IMR-90 (cell line): Measurements from ENCODE around the gene FNTB. TPM values are rescaled to one million over a fixed set of nuclear protein-coding genes. Genes with fewer than 3 reads are reported as not detected.

Experiments
- ATAC-seq: fragments of 200-7000 bp; cut with Tn5 transposase; 2 replicates; pipeline ENCODE4 v1.9.1; 2020; ENCODE audit warnings: low read depth, mild to moderate bottlenecking, moderate library complexity
- BruUV-seq: library from RNA; stranded (reverse); fragments of 400-500 nt; replicated peaks from 2 replicates; lab custom pipeline; 2021; lab: Mats Ljungman, UMichigan
- CTCF ChIA-PET: fragments of 300-600 bp; formaldehyde crosslinking; extraction: SDS; loops from one replicate; lab custom pipeline; 2021; ENCODE audit warnings: antibody characterized with exemption; lab: Yijun Ruan, JAX
- POLR2A ChIA-PET: fragments of 300-600 bp; sonication (Branson Sonifier 250); formaldehyde crosslinking; loops from one replicate; lab custom pipeline; 2022; ENCODE audit warnings: antibody characterized with exemption; ENCODE audit not compliant: unreplicated experiment; lab: Charles Lee
- DNase-seq: peaks from one replicate; pipeline ENCODE4 v3.0.0; 2013
- H2AFZ ChIP-seq: replicated peaks from 2 replicates; pipeline ENCODE3; 2013; ENCODE audit warnings: low read length, mild to moderate bottlenecking; ENCODE audit not compliant: poor library complexity
- H2AK5ac ChIP-seq: 2 replicates; pipeline ENCODE4 v1.6.1; 2013; ENCODE audit warnings: low read depth, low read length, inconsistent platforms
- H2AK9ac ChIP-seq: replicated peaks from 2 replicates; pipeline ENCODE3; 2013; ENCODE audit warnings: mild to moderate bottlenecking, low read depth, low read length, moderate library complexity; ENCODE audit not compliant: poor library complexity
- H2BK120ac ChIP-seq: 2 replicates; pipeline ENCODE4 v1.6.1; 2013; ENCODE audit warnings: low read depth, low read length, inconsistent platforms
- H2BK15ac ChIP-seq: 3 replicates; pipeline ENCODE4 v1.6.1; 2013; ENCODE audit warnings: low read depth, low read length, inconsistent platforms
- H2BK20ac ChIP-seq: 2 replicates; pipeline ENCODE4 v1.6.1; 2013; ENCODE audit warnings: low read depth, mild to moderate bottlenecking, inconsistent platforms, low read length, moderate library complexity
- H2BK5ac ChIP-seq: 2 replicates; pipeline ENCODE4 v1.6.1; 2013; ENCODE audit warnings: mild to moderate bottlenecking, low read depth, low read length, inconsistent platforms; ENCODE audit not compliant: poor library complexity, severe bottlenecking
- H3K14ac ChIP-seq: replicated peaks from 2 replicates; pipeline ENCODE4 v1.6.1; 2013; ENCODE audit warnings: low read depth, low read length, inconsistent platforms
- H3K18ac ChIP-seq: 2 replicates; pipeline ENCODE4 v1.6.1; 2013; ENCODE audit warnings: low read depth, low read length, control low read depth
- H3K23ac ChIP-seq: 2 replicates; pipeline ENCODE4 v1.6.1; 2013; ENCODE audit warnings: low read depth, low read length, inconsistent platforms
- H3K27ac ChIP-seq: 2 replicates; pipeline ENCODE4 v1.5.1; 2013; ENCODE audit warnings: mild to moderate bottlenecking, control low read depth, low read length; ENCODE audit not compliant: insufficient read depth
- H3K27me3 ChIP-seq: 2 replicates; pipeline ENCODE4 v1.6.1; 2013; ENCODE audit warnings: low read length; ENCODE audit not compliant: control insufficient read depth, insufficient read depth
- H3K36me3 ChIP-seq: 2 replicates; pipeline ENCODE4 v1.6.1; 2013; ENCODE audit warnings: low read length, mixed read lengths; ENCODE audit not compliant: control insufficient read depth, insufficient read depth
- H3K4ac ChIP-seq: 2 replicates; pipeline ENCODE4 v1.6.1; 2013; ENCODE audit warnings: low read depth, low read length, inconsistent platforms
- H3K4me1 ChIP-seq: 2 replicates; pipeline ENCODE4 v1.6.1; 2013; ENCODE audit warnings: low read length, mixed read lengths; ENCODE audit not compliant: control insufficient read depth, insufficient read depth
- H3K4me2 ChIP-seq: 2 replicates; pipeline ENCODE4 v1.6.1; 2013; ENCODE audit warnings: low read depth, mild to moderate bottlenecking, control low read depth, low read length, moderate library complexity
- H3K4me3 ChIP-seq: 2 replicates; pipeline ENCODE4 v1.5.1; 2013; ENCODE audit warnings: low read depth, mild to moderate bottlenecking, control low read depth, low read length, moderate library complexity; ENCODE audit not compliant: insufficient read depth
- H3K56ac ChIP-seq: 2 replicates; pipeline ENCODE4 v1.6.1; 2013; ENCODE audit warnings: low read length, inconsistent platforms; ENCODE audit not compliant: insufficient read depth; ENCODE audit errors: extremely low read depth
- H3K79me1 ChIP-seq, 2 experiments: 2 replicates each; pipeline ENCODE4 v1.6.1; 2013; ENCODE audit warnings: low read length in 2 of 2, inconsistent platforms in 1 of 2, low read depth in 1 of 2
- H3K9ac ChIP-seq: 2 replicates; pipeline ENCODE4 v1.6.1; 2013; ENCODE audit warnings: low read depth, low read length, control low read depth
- H3K9me1 ChIP-seq: 2 replicates; pipeline ENCODE4 v1.6.1; 2013; ENCODE audit warnings: low read length, inconsistent platforms; ENCODE audit not compliant: insufficient read depth
- H3K9me3 ChIP-seq: 2 replicates; pipeline ENCODE4 v1.6.1; 2013; ENCODE audit warnings: low read length; ENCODE audit not compliant: control insufficient read depth, insufficient read depth
- H4K20me1 ChIP-seq: 2 replicates; pipeline ENCODE4 v1.6.1; 2013; ENCODE audit warnings: low read length, inconsistent platforms; ENCODE audit not compliant: insufficient read depth
- H4K5ac ChIP-seq: 2 replicates; pipeline ENCODE4 v1.6.1; 2013; ENCODE audit warnings: mild to moderate bottlenecking, low read depth, low read length, control low read depth
- H4K8ac ChIP-seq, 2 experiments: 2 replicates each; pipeline ENCODE4 v1.6.1; 2013; ENCODE audit warnings: low read depth in 2 of 2, low read length in 2 of 2, control low read depth in 1 of 2, inconsistent platforms in 1 of 2
- H4K91ac ChIP-seq: 2 replicates; pipeline ENCODE4 v1.6.1; 2013; ENCODE audit warnings: low read depth, low read length, inconsistent platforms; ENCODE audit not compliant: insufficient read depth
- BHLHE40 ChIP-seq: fragments of 150-350 bp; IDR thresholded peaks from 2 replicates; pipeline ENCODE4 v1.6.1; 2016; ENCODE audit warnings: mild to moderate bottlenecking, low read depth, low read length
- CEBPB ChIP-seq: IDR thresholded peaks from 2 replicates; pipeline ENCODE4 v1.6.1; 2012; ENCODE audit warnings: low read depth, low read length, improper control_type of control experiment
- CHD1 ChIP-seq: IDR thresholded peaks from 2 replicates; pipeline ENCODE4 v1.6.1; 2012; ENCODE audit warnings: low read depth, low read length, improper control_type of control experiment
- ELK1 ChIP-seq: fragments of 150-350 bp; IDR thresholded peaks from 2 replicates; pipeline ENCODE4 v1.6.1; 2016; ENCODE audit warnings: low read depth, mild to moderate bottlenecking, low read length, moderate library complexity, borderline replicate concordance
- FOS ChIP-seq: fragments of 150-350 bp; IDR thresholded peaks from 2 replicates; pipeline ENCODE4 v1.6.1; 2016; ENCODE audit warnings: low read depth, low read length
- MAFK ChIP-seq: IDR thresholded peaks from 2 replicates; pipeline ENCODE4 v1.6.1; 2012; ENCODE audit warnings: low read depth, low read length, improper control_type of control experiment
- MAZ ChIP-seq: IDR thresholded peaks from 2 replicates; pipeline ENCODE4 v1.6.1; 2012; ENCODE audit warnings: low read depth, mild to moderate bottlenecking, low read length, improper control_type of control experiment, moderate library complexity, borderline replicate concordance
- MXI1 ChIP-seq: IDR thresholded peaks from 2 replicates; pipeline ENCODE4 v1.6.1; 2012; ENCODE audit warnings: low read depth, mild to moderate bottlenecking, low read length, moderate library complexity, borderline replicate concordance
- NFE2L2 ChIP-seq: fragments of 150-350 bp; IDR thresholded peaks from 2 replicates; pipeline ENCODE4 v1.6.1; 2016; ENCODE audit warnings: low read depth, mild to moderate bottlenecking, low read length
- POLR2A ChIP-seq: IDR thresholded peaks from 2 replicates; pipeline ENCODE4 v1.6.1; 2012; ENCODE audit warnings: mild to moderate bottlenecking, low read depth, low read length
- RAD21 ChIP-seq: IDR thresholded peaks from 2 replicates; pipeline ENCODE4 v1.6.1; 2012; ENCODE audit warnings: low read length, improper control_type of control experiment
- RCOR1 ChIP-seq: IDR thresholded peaks from 2 replicates; pipeline ENCODE4 v1.6.1; 2012; ENCODE audit warnings: mild to moderate bottlenecking, low read length, improper control_type of control experiment; ENCODE audit not compliant: insufficient replicate concordance
- RFX5 ChIP-seq: IDR thresholded peaks from 2 replicates; pipeline ENCODE4 v1.8.0; 2012; ENCODE audit warnings: low read depth, mild to moderate bottlenecking, low read length, moderate library complexity
- SMC3 ChIP-seq: fragments of 150-350 bp; IDR thresholded peaks from 2 replicates; pipeline ENCODE4 v1.6.1; 2016; ENCODE audit warnings: low read depth, mild to moderate bottlenecking, antibody characterized with exemption, low read length, moderate library complexity
- USF2 ChIP-seq: fragments of 150-350 bp; IDR thresholded peaks from 2 replicates; pipeline ENCODE4 v1.6.1; 2017; ENCODE audit warnings: mild to moderate bottlenecking, antibody characterized with exemption, low read length, low read depth
- WGBS, 2 experiments: methylation state at CpG; one replicate each; pipeline versions ENCODE4 v1.1.5 to v1.1.7; 2013; ENCODE audit warnings: missing lambda C conversion rate in 2 of 2; ENCODE audit not compliant: insufficient read length in 1 of 2; ENCODE audit errors: extremely low coverage in 2 of 2; 5-methylcytosine and 5-hydroxymethylcytosine counted together
- dilution Hi-C: fragments of 300-500 bp; cut with HindIII; formaldehyde crosslinking; loops from one replicate; pipeline ENCODE4 v1.14.3; 2018; ENCODE audit warnings: low sequenced_read_pairs; ENCODE audit not compliant: unreplicated experiment
- in situ Hi-C: fragments of 300-500 bp; cut with MboI; formaldehyde crosslinking; loops from 3 replicates; pipeline ENCODE4 v1.14.3; 2019; ENCODE audit warnings: low sequenced_read_pairs, inconsistent platforms, mixed read lengths
- intact Hi-C: fragments of 100-400 bp; cut with micrococcal nuclease; formaldehyde crosslinking; loops from 2 replicates; pipeline ENCODE4 v1.10.0; 2022
- polyA plus RNA-seq, 3 experiments: library from polyadenylated mRNA; depleted of rRNA; stranded (reverse); fragments of >200 nt; gene quantifications; 2 replicates each; pipeline ENCODE4 v1.2.3, GENCODE V29; 2012; ENCODE audit warnings: low replicate concordance in 1 of 3
- total RNA-seq: library from RNA; depleted of rRNA; stranded (reverse); fragments of >200 nt; gene quantifications from 2 replicates; pipeline ENCODE4 v1.2.3, GENCODE V29; 2012
- TF ChIP-seq, protein P1 (sequence below): conservative IDR thresholded peaks from 2 replicates; pipeline ENCODE4 v1.5.1; 2012; ENCODE audit warnings: mild to moderate bottlenecking, low read depth, low read length, improper control_type of control experiment

FNTB gene
- total and polyA plus RNA-seq, 2 of the 4 experiments (the other 2 are of a cell fraction): 9.9 to 18.5 TPM

DNA sequence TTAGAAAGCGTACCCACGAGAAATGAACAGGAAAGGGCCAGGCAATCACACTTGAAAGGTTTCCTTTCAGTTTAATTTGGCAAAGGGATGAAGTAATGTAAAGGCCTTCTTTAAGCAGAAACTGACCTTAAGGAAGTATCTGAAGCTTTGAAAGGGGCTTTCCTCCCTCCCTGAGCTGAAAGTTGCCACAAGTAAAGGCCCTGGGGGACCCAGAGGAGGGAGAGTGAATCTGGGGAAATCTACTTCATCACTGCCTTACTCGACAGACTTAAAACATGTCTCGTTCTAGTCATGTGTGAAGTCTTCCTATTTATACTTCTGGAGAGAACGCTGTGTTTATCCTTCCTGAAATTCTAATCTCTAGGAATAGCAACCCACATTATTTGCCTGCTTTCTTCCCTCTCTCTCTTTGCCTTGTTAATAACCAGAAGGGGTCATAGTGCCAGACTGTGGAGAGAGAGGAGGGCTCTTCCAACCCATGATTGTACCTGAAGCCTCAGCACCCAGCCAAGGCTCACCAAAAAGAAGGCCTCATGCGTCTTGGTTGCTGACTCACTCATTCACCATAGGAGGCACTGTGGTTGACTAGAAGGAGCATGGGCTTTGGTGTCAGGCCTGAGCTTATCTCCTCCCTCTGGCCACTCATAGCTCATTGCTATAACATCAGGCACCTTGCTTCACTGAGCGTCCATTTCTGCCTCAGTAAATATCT lies 33.9 kb upstream of the FNTB start:
- Histone ChIP-seq H3K27ac (no peak overlapping the region), H3K4me2 (no peak overlapping the region)
- no peak for DNase-seq

More for the DNA sequence above, 33.9 kb upstream of the FNTB start:
- Histone ChIP-seq H3K79me1 (no peaks in the 10 kb centered on the region; a peak in 1 of 4 replicates), H2BK15ac (no peak overlapping the region), H3K9ac (no peak overlapping the region), H3K14ac (no peak overlapping the region), H3K36me3 (peaks cover 6% of the 10 kb centered on the region; the same call in 1 of the 2 replicates), H2AFZ (no peak overlapping the region), H2BK120ac (no peak overlapping the region), H4K8ac (no peak overlapping the region), H2BK20ac (no peak overlapping the region), H3K18ac (no peak overlapping the region), H3K4me3 (no peak overlapping the region), H2AK5ac (no peak overlapping the region), H3K4ac (no peak overlapping the region), H2BK5ac (no peak overlapping the region), H3K9me1 (0 out of 2 replicates have a peak, but pooled peaks cover 2% of the 10 kb centered on the region), H3K27me3 (no peaks in the 10 kb centered on the region), H4K20me1 (no peaks in the 10 kb centered on the region), H3K23ac (no peak overlapping the region), H3K4me1 (no peaks in the 10 kb centered on the region), H3K9me3 (no peaks in the 10 kb centered on the region), H2AK9ac (no peak overlapping the region), H4K5ac (no peak overlapping the region), H3K56ac (no peak overlapping the region), H4K91ac (no peak overlapping the region)
- CTCF ChIA-PET: no interaction called here
- BruUV-seq: no TSS peak
- TF ChIP-seq CEBPB (no peak), RAD21 (no peak), FOS (no peak), RFX5 (no peak), RCOR1 (no peak), SMC3 (no peak), BHLHE40 (no peak), MXI1 (no peak), USF2 (no peak), MAFK (no peak), POLR2A (no peak), MAZ (no peak), NFE2L2 (no peak), ELK1 (no peak), CHD1 (no peak)
- TF ChIP-seq, protein P1, sequence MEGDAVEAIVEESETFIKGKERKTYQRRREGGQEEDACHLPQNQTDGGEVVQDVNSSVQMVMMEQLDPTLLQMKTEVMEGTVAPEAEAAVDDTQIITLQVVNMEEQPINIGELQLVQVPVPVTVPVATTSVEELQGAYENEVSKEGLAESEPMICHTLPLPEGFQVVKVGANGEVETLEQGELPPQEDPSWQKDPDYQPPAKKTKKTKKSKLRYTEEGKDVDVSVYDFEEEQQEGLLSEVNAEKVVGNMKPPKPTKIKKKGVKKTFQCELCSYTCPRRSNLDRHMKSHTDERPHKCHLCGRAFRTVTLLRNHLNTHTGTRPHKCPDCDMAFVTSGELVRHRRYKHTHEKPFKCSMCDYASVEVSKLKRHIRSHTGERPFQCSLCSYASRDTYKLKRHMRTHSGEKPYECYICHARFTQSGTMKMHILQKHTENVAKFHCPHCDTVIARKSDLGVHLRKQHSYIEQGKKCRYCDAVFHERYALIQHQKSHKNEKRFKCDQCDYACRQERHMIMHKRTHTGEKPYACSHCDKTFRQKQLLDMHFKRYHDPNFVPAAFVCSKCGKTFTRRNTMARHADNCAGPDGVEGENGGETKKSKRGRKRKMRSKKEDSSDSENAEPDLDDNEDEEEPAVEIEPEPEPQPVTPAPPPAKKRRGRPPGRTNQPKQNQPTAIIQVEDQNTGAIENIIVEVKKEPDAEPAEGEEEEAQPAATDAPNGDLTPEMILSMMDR: no peak
- intact Hi-C loops: no loop called here
- in situ Hi-C loops: no loop called here
- ATAC-seq: no peak
- dilution Hi-C loops: no loop called here
- POLR2A ChIA-PET: no interaction called here
- no CpG with 5 or more reads among the region's 7 CpGs for WGBS, 2 experiments
